GM21390 (cell line): ENCODE results near the gene PDCD10.

Experiments
- ATAC-seq: cut with Tn5 transposase; IDR thresholded peaks from one replicate; pipeline ENCODE4 v1.9.1; 2021; ENCODE audit not compliant: unreplicated experiment

Gene PDCD10

DNA sequence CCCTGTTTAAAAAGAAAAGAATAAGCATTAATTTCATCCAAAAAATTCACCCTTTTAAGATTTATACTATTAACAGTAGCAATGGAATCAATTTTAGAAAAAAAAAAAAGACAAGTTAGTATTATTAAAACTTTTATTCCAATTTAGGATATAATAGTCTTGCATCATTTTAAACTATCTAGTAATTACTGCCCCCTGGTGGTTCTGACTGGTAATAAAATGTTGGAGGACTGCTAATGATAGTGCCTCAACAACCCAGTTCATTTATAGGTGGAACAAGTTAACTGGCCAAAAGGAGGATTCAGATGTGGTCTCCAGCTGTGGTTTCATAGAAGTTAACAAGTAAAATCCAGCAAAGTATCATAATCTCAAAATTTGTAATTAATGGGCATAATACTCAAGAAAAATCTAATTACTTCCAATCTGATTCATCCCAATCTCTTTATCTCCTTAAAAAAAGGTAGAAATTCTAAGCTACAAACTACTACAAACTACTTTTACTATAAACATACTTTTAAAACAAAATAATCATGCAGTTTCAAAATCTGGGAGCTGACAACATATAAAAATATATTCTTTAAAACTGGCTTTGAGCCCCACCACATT is 50.2 kb downstream of the PDCD10 start:
- ATAC-seq, result peak; percentile 81

DNA sequence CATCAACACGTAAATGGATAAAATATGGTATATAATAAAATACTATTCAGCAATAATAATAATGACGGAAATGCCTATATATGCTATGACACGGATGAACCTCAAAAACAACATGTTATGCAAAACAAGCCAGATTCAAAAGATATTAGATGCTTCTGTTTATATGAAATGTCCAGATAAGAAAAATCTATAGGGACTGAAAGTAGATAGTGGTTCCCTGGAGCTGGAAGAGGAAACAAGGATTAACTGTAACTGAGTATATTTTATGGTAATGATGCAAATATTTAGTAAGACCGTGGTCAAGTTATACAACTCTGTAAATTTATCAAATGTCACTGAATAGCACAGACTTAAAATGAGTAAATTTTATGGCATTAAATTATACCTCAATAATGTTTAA is 55.2 kb downstream of the PDCD10 start:
- ATAC-seq, result no peak

DNA sequence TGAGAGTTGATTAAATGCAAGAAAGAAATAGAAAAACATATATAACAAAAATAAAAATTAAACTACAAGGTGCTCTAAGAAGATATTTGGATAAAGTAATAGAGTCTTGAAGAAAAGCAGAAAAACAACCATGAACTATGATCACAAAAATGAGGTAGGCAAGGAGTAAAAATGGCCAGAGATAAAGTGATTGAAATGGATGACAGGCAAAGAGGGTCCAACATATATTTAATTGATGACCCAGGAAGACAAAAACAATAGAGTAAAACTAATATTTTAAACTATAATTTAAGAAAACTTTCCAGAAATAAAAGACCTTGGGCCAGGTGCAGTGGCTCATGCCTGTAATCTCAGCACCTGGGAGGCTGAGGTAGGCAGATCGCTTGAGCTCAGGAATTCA is 58.8 kb downstream of the PDCD10 start:
- ATAC-seq, result no peak

DNA sequence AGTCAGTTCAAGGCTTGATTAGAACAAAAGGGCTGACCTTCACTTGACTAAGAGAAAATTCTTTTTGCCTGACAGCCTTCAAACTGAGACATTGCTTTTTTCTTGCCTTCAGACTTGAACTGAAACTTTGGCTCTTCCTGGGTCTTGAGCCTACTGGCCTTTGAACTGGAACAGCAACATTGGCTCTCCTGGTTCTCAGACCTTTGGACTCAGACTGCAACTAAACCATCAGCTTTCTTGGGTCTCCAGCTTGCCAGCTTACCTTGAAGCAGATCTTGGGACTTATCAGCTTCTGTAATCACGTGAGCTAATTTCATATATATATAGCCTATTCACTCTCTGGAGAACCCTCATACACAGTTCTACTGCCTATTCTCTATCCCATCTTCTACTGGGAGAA is 61.5 kb downstream of the PDCD10 start:
- no peak for ATAC-seq

DNA sequence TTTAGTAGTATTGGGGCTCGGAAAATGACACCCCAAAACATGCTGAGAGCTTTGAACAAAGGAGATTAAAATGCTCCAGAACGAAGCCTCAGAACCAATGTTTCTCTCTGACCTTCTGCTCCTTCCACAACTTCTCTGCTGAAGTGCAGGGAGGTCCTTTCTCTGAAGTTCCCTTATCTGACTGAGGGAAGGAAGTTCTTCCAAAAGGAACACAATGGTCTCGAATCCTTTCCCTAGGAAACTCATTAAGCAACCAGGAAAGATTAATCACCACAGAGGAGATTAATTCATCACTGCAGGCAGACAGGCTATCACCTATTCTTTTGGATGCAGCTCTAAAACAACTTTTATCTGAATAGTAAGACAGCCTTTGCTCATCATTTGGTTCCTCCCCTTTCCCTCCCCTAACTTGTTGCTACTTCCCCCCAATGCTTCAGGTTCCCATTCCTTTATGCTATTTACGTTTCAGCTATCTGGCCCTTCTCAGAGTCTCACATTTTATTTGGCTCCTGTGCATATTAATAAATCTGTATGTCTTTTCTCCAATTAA is 62.7 kb downstream of the PDCD10 start:
- ATAC-seq, result no peak

DNA sequence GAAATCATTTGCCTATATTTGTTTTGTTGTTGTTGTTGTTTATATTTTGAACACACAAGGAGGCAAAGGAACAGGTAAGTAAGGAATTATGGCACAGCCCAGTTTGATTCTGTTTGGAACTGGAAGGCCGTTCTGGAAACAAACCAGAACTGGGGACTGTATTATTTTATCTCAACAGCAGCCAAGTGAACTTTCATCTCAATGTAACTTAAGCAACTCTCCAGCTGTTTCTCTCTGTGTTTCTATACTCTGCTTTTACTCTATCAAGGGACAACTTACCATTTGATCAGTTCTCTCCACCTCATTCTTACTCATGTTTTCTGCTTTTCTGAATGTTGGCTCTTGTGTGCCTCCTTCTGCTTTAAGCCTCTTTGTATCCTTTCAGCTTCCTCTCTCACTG is 65.0 kb downstream of the PDCD10 start:
- no peak for ATAC-seq

DNA sequence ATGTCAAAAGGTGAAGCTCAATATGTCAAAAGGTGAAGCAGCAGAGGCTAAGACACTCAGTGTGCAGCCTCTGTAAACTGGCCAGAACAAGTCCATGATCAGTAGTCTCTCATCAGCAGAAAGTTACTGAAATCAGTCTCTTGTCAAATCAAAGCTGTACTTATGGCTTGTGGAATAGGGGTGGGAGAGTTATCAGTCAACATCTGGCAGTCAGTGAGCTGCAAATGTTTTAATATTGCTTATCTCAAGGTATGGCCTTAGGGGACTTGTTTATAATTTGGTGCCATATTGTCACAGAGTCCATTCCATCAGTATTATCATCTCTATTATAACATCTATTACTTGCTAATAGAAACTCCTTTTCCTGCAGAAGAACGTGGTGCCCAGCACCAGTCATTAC is 66.0 kb downstream of the PDCD10 start:
- ATAC-seq, result no peak

DNA sequence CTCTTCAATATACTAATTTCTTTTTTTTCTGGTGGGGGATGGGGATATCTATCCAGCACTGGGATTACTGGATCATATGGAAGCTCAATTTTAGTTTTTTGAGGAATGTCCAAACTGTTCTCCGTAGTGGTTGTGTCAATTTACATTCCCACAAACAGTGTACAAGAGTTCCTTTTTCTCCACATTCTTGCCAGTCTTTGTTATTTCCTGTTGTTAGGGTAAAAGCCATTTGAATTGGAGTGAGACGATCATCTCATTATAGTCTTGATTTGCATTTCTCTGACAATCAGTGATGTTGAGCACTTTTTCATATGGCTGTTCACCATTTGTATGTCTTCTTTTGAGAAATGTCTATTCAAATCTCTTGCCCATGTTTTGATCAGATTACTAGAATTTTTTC is 68.1 kb downstream of the PDCD10 start:
- no peak for ATAC-seq

DNA sequence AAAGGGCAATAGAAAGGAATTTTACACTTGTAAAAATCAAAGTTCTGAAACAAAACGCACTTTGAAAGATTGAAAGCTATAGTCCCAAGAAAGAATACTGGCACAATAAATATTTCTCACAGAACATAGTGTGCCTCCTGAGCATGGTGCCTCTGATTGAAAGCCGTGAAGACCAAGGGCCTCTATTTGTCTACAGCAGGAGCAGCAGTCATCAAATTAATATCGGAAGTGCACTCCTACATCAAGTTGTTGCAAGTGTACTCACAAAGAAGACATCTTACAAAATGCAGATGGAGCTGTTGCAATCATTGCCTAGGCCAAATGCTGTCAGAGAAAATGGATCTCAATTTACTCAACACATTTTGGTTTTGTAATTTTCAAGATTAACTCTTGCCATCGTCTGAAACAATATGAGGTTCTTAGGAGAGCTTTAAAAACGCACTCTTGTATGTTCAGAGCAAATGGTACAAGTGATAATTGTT is 71.7 kb downstream of the PDCD10 start:
- no peak for ATAC-seq

DNA sequence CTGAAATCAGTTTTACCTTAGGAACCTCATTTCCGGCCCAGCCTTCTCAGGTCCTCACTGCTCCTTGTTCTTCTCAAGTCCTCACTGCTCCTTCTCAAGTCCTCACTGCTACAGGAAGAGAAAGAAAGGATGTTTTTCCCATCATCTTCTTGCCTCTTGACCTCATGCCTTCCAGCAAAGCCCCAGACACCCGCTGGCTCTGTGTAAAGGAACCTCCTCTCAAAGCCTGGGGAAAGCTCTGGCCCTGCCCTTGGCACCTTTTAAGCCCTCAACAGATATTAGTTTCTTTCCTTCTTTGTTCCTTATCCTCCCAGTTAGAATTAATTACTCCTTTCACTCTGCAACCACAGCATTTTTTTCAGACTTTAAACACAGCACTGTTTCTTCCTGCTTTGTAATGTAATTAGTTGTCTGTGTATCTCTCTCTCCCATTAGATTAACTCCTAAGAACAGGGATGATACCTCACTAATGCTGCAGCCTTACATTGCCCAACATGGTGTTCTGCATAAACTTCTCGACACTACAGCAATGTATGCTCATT is 76.9 kb downstream of the PDCD10 start:
- ATAC-seq, result no peak

DNA sequence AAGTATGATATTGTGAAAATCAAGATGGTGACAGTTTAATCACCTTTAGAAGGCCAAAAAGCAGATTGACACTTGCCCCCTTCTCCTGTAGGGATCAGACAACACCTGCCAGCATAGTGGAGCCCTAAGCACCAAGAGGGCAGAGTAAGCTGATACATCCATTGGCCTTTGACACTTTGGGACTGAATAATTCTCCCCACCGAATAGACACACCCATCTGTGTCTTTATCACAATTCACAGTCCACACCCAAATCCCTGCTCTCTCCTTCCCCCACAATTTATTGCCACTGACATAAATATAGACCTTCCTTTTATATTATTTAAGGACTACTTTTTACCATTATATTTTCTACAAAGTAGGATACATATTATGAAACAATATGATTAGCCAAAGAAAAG is 77.9 kb downstream of the PDCD10 start:
- no peak for ATAC-seq

DNA sequence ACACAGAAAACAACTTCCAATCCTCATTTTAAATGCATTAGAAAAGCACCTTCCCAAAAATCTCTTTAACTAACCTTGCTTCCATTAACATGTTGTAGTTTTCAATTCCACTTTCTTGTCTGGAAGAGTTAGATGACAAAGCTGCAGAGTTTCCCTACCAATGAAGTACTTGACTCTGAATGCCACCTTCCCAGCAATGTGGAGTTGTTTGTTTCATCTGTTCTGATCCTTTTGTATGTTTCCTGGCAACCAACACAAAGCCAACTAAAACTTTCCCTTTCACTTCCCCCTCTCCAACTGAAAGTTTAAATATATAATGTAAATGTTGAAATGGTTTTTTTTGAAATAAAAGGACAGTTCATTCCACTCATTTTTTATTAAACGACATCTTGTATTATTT is 80.9 kb downstream of the PDCD10 start, which contains the start of gene WDR49:
Gene WDR49, minus strand, starts transcription at position 183 of the 400 bp plus-strand sequence. CDS start 517 bp downstream, outside the sequence.
- ATAC-seq, result no peak

DNA sequence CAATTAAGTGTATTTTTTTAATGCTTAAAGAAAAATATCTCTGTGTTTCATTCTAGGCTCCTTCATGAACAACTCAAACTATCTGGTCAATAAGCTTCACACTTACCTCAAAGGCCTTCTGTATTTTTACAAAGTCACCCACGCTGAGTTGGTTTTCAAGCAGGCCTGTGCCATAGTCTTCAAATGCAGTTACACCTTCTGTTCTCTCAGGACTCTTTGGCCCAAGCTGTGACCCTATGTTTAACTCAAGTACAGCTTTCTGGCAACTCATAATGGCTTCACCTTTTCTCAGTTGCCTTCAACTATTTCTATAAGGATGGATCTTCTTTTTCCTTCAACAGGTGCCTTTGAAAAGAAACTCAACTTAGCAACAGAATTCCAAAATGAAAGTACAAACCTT is 81.5 kb downstream of the PDCD10 start:
- ATAC-seq, result no peak

DNA sequence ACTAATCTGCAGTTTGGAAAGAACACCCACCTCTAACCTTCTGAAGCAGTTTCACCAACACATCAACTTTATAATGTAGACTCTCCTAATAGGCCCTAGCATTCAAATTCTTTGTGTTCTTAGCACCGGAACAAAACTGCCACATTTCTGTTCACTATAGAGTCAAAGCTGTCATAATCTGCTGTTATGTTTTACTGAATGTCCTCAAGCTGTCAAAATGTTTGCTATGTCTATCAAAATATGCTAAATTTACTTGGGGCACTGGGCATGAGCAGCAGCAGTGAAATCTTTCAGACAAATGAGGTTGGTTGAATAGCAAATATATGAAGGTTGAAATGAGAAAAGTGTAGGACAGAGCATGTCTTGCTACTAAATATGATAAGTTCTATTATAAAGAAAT is 82.9 kb downstream of the PDCD10 start:
- no peak for ATAC-seq

DNA sequence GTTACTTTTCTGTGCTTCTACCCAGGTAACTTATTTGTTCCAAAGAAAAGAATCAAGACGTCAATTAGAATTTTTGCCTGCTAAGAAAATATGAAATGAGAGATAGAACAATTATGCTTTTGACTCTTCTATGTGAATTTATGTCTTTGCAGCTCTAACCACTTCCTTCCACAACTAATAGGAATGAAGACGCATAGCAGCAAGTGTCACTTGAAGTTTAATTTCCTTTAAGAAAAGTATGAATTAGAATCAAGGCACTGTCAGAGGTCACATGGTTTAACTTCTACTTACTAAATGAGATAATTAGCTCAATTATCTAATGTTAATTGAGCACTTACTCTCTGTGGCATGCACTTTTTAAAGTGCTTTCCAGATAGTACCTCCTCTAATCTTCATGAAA is 84.2 kb downstream of the PDCD10 start:
- ATAC-seq, result no peak

DNA sequence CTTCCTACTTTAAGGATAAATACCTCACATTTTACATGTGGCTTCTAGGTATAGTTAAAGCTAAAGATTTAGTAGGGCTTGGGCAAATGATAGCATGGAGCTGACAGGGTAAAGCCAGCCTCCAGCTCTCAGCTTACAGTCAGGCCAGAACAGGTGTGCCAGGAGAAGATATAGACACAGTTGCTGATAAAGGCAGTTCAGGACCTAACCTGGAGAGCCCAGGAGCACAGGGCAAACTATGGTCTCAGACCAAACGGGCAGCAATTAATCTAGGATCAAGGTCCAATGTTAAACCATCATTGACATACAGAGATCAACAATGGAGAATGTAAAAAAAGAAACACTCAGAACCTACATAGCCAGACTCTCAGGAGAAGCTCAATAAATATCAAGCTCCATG is 84.9 kb downstream of the PDCD10 start:
- no peak for ATAC-seq

DNA sequence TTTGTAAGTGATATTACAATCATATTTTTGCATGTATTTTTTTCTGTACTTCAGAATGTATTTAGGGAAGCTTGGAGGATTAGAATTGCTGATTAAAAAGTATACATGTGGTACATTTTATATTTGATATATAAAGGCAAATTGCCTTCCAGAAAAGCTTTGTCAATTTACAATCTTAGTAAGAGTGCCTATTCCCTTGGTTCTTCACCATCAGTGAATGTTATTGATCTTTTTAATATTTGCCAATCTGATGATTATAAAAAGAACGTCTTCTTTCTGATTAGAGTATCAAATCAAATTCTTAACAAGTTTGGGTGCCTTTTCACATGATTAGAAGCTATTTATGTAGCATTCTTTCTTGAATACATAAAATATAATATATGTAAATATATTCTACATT is 90.1 kb downstream of the PDCD10 start:
- ATAC-seq, result no peak
